GM12873 (cell line): Measurements from ENCODE around the gene SOWAHB.

Experiments used
- CTCF ChIP-seq: IDR thresholded peaks from 2 replicates; pipeline ENCODE4 v1.5.1; 2012; ENCODE audit warnings: low read depth, mild to moderate bottlenecking, moderate library complexity, low read length, control low read depth; ENCODE audit not compliant: insufficient read depth; ENCODE audit errors: missing control alignments

SOWAHB gene

GRCh38 chr4:76904646-76905190 is 6.8 kb upstream of the SOWAHB start:
- TF ChIP-seq CTCF, result no peak

GRCh38 chr4:76902233-76902890 is 4.4 kb upstream of the SOWAHB start:
- no peak for TF ChIP-seq CTCF

GRCh38 chr4:76898949-76899645 is 1.2 kb upstream of the SOWAHB start:
- TF ChIP-seq CTCF, result no peak

GRCh38 chr4:76898385-76898692 is 395 bp upstream of the SOWAHB start:
- TF ChIP-seq CTCF, result no peak

GRCh38 chr4:76896614-76897535 is 1.1 kb downstream of the SOWAHB start:
- TF ChIP-seq CTCF, result no peak

- no peak for TF ChIP-seq CTCF
Observed at GRCh38 chr4:76896048-76896447, 1.9 kb downstream of the SOWAHB start.

GRCh38 chr4:76895619-76896018 is 2.3 kb downstream of the SOWAHB start:
- peak; percentile 23 for TF ChIP-seq CTCF
